HG03159 (cell line): ENCODE results near the gene SCRT2.

Experiments used
- ATAC-seq: cut with Tn5 transposase; IDR thresholded peaks from one replicate; pipeline ENCODE4 v1.9.1; 2021; ENCODE audit warnings: mild to moderate bottlenecking, moderate library complexity; ENCODE audit not compliant: unreplicated experiment

Gene SCRT2

DNA sequence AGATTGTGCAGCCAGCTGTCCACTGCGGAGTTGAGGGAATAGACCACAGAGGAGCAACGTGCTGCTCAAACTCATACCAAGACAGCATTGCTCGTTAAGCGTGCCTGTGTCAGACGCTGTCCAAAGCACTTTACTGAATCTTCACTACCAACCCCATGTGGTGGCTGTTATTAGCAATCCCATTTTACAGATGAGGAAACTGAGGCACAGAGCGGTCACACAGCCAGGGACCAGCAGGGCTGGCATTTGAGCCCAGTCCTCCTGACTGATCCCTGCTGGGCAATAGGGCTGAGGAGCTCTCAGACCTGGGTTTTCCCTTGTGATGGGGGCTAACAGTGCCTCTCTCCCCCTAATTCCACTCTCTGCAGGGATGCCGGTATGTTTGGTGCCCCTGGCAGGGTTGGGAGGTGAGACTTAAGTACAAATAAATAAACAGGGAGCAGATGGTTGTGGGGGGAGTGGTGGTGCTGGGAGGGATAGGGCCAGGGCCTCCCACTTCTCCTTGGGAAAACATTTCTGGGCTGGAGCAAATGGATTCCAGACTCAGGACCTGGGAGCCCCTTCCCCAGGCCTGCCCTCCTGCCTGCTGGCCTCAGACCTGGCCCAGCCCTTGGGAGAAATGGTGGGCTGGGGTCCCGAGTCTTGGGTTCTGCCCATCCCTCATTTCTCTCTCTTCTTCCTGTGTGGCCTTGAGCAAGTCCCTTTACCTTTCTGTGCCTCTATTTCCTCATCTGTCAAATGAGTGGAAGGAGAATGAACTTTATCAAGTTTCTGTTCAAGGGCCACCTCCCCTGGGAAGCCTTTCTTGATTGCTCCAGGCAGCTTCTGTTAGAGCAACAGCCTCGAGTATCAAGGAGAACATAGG is 40.3 kb downstream of the SCRT2 start:
- ATAC-seq: no peak

DNA sequence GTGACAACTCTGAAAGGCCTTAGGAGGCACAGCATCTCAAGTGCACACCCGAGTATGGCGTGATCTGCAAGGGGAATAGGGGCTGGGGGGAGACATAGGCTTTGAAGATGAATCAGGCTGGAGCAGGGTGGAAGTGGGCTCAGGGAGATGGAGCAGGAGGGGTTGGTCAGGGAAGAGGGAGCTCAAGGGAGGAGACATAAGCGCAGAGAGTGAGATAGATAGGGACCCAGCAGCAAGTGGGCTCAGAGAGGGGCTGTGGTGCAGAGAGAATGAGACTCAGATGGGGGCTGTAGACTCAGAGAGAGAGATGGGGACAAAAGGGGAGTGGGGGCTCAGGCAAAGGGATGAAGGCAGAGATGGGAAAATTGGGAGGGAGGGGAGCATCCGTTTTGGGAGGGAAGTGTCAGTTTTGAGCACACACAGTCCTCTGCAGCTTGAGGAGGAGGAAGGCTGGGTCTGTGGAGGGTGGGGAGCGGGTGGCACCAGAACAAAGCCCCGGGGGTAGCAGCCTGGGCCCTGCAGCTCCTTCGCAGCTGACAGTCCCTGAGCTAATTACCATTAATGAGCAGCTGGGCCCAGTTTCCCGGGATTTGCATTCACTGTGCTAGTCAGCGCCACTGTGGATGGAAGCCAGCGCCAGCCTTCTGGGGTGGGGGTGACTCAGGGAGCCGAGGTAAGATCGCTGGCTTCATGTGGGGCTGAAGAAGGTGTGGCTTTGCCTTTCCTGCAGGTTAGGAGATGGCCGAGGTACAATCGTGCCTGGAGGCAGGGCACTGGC is 41.3 kb downstream of the SCRT2 start:
- ATAC-seq: no peak

GRCh38 chr20:631101-631500 is 44.5 kb downstream of the SCRT2 start:
- ATAC-seq: no peak

- ATAC-seq: no peak
Measured at GRCh38 chr20:626579-626978, 49.0 kb downstream of the SCRT2 start.

- ATAC-seq: no peak
Measured at GRCh38 chr20:625360-625932, 50.2 kb downstream of the SCRT2 start.

DNA sequence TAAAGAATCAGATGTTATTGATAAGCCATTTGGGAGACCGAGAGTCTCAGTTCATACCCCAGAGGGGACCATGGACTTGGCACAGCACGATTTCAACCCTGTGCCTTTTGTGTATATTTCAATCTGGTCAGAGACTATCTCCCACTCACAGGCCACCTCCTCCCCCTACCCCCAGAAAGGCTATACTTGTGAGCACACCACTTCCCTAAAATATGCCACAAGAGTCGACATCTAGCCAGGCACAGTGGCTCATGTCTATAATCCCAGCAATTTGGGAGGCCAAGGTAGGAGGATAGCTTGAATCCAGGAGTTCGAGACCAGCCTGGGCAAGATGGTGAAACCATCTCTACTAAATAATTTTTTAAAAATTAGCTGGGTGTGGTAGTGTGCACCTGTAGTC is 51.9 kb downstream of the SCRT2 start:
- ATAC-seq: no peak

DNA sequence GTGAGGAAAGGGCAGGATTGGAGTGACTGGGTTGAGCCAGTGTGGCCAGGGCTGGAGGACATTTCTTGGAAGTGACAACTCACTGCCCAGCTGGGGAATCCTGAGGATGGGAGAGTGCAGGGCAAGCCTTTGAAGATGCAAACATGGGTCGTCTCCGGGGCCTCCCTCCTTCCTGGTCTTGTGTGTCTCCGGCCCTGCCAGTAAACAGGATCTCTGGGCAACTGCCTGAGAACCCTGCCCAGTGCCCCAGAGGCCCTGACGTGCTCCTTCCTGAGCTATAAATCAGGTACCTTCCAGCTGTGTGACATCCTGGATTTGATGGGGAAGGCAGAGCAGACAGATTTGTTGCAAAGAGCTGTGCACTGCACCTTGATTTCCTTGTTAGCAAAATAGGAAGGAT is 52.6 kb downstream of the SCRT2 start:
- no peak for ATAC-seq

DNA sequence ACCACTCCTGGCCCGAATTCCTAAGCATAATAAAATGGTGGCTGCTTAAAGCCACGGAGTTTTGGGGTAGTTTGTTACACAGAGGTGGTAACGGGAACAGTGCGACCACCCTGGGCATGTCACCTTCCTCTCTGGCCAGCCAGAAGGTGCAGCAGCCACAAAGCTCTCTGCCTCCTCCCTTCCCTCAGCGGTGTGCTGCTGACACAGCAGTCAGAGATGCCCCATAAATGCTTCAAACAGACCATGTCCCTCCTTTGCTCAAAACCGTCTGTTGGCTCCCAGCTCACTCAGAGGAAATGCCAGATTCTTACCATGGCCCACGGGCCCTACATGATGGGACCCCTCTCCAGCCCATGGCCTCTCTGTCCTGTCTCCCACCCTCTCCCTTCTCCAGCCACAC is 53.4 kb downstream of the SCRT2 start:
- no peak for ATAC-seq

GRCh38 chr20:621125-621756 is 54.4 kb downstream of the SCRT2 start:
- no peak for ATAC-seq

DNA sequence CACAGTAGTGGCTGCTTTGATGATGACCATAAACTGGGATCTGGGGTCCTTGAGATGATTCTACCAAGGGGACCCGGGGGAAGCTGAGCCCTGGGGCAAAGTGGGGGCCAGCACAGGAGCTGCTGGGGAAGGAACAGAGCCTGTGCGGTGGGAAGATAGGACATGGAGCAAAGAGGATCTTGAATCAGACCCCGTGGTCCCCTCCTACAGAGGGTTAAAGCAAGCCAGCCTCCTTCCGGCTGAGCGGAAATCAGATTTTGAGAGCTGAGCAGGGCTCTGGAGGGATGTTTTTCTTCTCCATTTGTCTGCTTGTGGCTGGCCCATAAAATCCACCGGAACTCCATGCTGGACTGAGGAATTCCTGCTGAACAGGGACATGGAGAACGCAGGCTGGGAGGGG is 55.4 kb downstream of the SCRT2 start:
- no peak for ATAC-seq

GRCh38 chr20:618980-619379 is 56.6 kb downstream of the SCRT2 start:
- no peak for ATAC-seq

- no peak for ATAC-seq
Measured at GRCh38 chr20:617934-618690, 57.5 kb downstream of the SCRT2 start.

- ATAC-seq: no peak
Measured at GRCh38 chr20:615514-615913, 60.1 kb downstream of the SCRT2 start.

- no peak for ATAC-seq
Measured at GRCh38 chr20:611843-612185, 63.8 kb downstream of the SCRT2 start.
